ENCODE data around the gene RABIF.
A peak's percentile ranks its signal among the peaks of the same experiment; 100 is the strongest.

Gene RABIF

DNA sequence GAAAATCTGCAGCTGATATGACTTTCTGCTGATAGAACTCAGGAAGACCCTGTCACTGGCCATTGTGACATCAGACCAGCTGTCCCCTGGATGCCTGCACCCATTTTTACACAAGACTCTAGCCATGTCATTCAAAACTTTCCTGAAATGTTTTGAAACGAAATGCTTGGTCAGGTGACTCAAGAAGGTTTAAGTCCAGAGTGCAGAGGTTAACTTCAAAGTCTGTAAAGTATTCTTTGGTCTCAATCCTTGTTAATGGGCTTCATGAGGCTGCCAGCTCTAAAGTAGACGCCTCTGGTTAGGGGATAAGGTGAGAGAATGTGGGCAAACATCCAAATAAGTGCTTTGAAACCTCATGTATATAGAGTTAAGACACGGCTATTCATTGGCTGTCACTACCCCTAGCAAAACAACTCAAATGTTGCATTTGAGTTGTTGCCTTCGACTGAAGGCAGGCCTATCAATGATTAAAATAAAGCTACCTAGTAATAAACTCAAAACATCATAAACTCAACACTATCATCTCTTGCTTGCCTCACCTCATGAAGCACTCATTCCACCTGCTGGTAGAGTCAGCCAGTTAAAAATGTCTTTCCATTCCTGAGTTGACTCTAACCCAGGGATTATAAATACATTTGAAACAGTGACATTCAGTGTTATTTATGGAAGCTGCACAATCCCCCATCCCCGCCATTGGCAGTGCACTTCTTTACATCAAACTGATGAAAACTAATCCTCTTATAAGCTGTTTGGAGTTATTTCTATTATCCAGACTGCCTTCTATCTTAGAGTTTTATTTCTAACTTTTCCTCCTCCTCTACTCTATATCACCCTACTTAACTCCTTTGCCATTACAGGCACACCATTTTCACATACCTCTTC, 26.0 kb downstream of the RABIF start:
- DNase-seq (ENCODE audit: low read depth): no peak
- TF ChIP-seq MYC (IDR thresholded peaks at IDR 0.05; ENCODE audit: low read depth, low read length) (no peak), POLR2A (IDR thresholded peaks at IDR 0.05; ENCODE audit: extremely low read depth, insufficient read length) (no peak)
- TF ChIP-seq, protein P1, sequence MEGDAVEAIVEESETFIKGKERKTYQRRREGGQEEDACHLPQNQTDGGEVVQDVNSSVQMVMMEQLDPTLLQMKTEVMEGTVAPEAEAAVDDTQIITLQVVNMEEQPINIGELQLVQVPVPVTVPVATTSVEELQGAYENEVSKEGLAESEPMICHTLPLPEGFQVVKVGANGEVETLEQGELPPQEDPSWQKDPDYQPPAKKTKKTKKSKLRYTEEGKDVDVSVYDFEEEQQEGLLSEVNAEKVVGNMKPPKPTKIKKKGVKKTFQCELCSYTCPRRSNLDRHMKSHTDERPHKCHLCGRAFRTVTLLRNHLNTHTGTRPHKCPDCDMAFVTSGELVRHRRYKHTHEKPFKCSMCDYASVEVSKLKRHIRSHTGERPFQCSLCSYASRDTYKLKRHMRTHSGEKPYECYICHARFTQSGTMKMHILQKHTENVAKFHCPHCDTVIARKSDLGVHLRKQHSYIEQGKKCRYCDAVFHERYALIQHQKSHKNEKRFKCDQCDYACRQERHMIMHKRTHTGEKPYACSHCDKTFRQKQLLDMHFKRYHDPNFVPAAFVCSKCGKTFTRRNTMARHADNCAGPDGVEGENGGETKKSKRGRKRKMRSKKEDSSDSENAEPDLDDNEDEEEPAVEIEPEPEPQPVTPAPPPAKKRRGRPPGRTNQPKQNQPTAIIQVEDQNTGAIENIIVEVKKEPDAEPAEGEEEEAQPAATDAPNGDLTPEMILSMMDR (IDR thresholded peaks at IDR 0.05; ENCODE audit: low read depth, low read length): no peak
- TF ChIP-seq, protein P2, sequence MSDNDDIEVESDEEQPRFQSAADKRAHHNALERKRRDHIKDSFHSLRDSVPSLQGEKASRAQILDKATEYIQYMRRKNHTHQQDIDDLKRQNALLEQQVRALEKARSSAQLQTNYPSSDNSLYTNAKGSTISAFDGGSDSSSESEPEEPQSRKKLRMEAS (IDR thresholded peaks at IDR 0.05; ENCODE audit: low read depth, low read length): no peak
- H3K4me3 ChIP-seq (ENCODE audit: low read depth, low read length): no peak overlapping the region

DNA sequence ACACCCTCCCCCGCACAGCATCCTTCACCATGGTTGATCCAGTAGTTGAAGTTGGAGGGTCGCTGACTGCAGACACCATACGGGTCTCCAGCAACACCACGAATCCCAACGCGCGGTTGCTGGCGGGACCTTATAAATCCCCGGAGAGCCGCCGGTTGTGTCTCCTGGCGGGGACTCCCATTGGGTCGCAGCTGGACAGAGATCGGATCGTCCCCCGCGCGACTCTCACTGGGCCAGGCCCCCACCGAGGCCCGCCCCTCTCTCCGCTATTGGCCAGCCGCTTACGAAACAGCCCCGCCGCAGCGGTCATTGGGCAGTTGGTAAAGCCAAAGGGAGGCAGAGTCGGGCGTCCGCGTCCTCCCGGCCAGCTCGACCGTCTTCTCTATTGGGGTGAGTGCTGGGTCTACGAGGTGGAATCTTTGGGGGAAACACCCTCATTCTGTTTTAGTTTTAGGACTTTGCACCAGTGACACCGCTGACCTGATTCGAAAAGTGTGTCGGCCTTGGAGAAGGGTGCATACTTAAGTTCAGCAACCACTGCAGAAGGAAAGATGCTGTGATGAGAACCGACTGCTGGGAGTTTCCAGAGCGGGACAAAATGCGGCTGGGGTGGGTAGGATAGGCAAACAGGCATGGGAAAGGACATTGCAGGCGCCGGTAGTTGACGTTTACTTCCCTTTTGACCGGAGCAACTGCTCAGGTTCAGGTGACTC, 27.4 kb downstream of the RABIF start:
- peak overlapping the region; percentile 75 for H3K4me3 ChIP-seq (ENCODE audit: low read depth, low read length)
- TF ChIP-seq POLR2A (IDR thresholded peaks at IDR 0.05; ENCODE audit: extremely low read depth, insufficient read length) (peak; percentile 67), MYC (IDR thresholded peaks at IDR 0.05; ENCODE audit: low read depth, low read length) (no peak)
- TF ChIP-seq, protein P2 (IDR thresholded peaks at IDR 0.05; ENCODE audit: low read depth, low read length): 0 out of 2 replicates have a peak, but pooled peaks have one; percentile 22
- peak; percentile 95 for DNase-seq (ENCODE audit: low read depth)

DNA sequence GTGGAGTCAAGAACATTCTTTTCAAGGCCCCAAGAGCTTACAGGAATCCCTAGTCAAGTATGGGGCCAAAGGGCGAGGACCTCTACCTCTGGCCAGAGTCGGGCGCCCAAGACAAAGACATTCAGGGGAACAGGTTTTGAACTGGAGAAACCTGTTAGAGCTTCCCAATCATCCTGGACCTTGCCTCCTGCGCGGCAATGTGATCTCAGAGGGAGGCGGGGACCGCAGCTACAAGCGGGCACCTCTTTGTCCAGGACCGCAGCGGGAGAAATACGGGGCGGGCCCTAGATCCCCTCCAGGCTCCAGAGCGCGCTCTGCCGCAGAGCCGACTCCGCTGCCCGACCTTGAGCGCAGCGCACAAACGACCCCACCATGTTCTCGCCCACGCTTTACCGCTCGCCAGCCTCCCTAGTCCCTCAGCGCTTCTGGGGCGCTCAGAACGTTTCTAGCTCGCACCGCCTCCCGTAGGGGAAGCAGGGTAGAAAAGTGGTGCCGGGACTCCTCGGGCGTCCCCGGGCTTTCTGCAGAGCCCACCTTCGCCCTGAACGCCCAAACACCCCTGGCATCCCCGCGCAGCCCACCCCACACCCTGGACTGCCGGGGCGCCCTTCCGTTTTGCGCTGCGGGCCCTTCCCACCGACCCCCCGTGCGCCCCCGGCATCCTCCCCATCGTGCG, 28.1 kb downstream of the RABIF start:
- peak overlapping the region; percentile 75 for H3K4me3 ChIP-seq (ENCODE audit: low read depth, low read length)
- peak; percentile 83 for DNase-seq (ENCODE audit: low read depth)
- TF ChIP-seq MYC (IDR thresholded peaks at IDR 0.05; ENCODE audit: low read depth, low read length): no peak
- TF ChIP-seq POLR2A (IDR thresholded peaks at IDR 0.05; ENCODE audit: extremely low read depth, insufficient read length): no peak
- TF ChIP-seq, protein P2 (IDR thresholded peaks at IDR 0.05; ENCODE audit: low read depth, low read length): no peak
- TF ChIP-seq, protein P1 (IDR thresholded peaks at IDR 0.05; ENCODE audit: low read depth, low read length): no peak

DNA sequence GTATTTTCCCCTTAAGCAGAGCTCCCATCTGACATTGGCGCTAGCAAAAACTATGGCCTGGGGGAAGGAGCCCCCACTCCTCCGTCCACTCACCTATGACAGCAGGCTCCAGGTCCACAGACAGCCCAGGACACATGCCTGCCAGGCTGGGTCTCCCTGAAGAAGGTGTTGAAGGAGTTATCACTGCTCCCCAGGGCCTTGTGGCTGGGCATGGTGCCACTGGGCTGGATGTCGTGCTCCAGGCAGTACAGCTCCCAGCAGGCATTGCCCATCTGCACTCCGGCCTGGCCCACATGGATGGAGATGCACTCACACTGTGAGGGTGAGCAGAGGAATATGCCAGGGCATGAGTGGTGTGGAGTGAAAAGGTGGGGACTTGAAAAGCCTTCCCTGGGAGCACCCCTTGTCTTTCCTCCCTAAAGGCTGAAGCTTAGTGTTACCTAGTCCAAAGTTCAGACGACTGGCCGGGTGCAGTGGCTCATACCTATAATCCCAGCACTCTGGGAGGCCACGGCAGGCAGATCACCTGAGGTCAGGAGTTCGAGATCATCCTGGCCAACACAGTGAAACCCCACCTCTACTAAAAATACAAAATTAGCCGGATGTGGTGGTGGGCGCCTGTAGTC, 30.0 kb downstream of the RABIF start:
- TF ChIP-seq, protein P2 (IDR thresholded peaks at IDR 0.05; ENCODE audit: low read depth, low read length): no peak
- no peak for TF ChIP-seq MYC (IDR thresholded peaks at IDR 0.05; ENCODE audit: low read depth, low read length)
- TF ChIP-seq POLR2A (IDR thresholded peaks at IDR 0.05; ENCODE audit: extremely low read depth, insufficient read length): no peak
- TF ChIP-seq, protein P1 (IDR thresholded peaks at IDR 0.05; ENCODE audit: low read depth, low read length): no peak
- peak; percentile 61 for DNase-seq (ENCODE audit: low read depth)
- peak overlapping the region; percentile 75 for H3K4me3 ChIP-seq (ENCODE audit: low read depth, low read length)

DNA sequence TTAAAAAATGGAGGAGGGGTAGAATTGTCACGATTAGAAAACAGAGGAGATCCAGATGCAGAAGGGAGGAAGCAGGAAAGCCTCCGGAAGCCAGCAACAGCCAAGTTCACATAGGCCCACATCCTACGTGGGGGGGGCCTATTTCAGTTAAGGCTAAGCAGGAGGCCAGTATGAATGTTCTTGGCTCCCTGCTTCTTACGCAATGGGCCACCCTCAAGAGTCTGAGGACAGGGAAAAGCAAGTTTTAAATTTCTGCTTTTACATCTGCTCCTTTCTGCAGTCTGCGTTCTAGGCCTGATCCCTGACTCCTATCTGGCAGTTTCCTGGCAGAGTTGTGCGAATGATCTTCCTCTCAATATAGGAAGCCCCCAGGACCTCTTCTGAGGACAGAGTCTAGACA, 30.6 kb downstream of the RABIF start:
- peak overlapping the region; percentile 75 for H3K4me3 ChIP-seq (ENCODE audit: low read depth, low read length)
- DNase-seq (ENCODE audit: low read depth): peak; percentile 91
- 0 out of 2 replicates have a peak, but pooled peaks have one; percentile 2 for TF ChIP-seq MYC (IDR thresholded peaks at IDR 0.05; ENCODE audit: low read depth, low read length)
- peak; percentile 28 for TF ChIP-seq POLR2A (IDR thresholded peaks at IDR 0.05; ENCODE audit: extremely low read depth, insufficient read length)
- TF ChIP-seq, protein P2 (IDR thresholded peaks at IDR 0.05; ENCODE audit: low read depth, low read length): peak; percentile 68; the same call in 1 of the 2 replicates
- TF ChIP-seq, protein P1 (IDR thresholded peaks at IDR 0.05; ENCODE audit: low read depth, low read length): no peak

All from NB4 (cell line).